Measurements from ENCODE around the gene XPNPEP3. TPM values are rescaled to one million over a fixed set of nuclear protein-coding genes. Genes with fewer than 3 reads are reported as not detected.
A peak's percentile ranks its signal among the peaks of the same experiment; 100 is the strongest.

Gene XPNPEP3
- total RNA-seq, 2 experiments from 2014 or later: 24.4 to 25.5 TPM

DNA sequence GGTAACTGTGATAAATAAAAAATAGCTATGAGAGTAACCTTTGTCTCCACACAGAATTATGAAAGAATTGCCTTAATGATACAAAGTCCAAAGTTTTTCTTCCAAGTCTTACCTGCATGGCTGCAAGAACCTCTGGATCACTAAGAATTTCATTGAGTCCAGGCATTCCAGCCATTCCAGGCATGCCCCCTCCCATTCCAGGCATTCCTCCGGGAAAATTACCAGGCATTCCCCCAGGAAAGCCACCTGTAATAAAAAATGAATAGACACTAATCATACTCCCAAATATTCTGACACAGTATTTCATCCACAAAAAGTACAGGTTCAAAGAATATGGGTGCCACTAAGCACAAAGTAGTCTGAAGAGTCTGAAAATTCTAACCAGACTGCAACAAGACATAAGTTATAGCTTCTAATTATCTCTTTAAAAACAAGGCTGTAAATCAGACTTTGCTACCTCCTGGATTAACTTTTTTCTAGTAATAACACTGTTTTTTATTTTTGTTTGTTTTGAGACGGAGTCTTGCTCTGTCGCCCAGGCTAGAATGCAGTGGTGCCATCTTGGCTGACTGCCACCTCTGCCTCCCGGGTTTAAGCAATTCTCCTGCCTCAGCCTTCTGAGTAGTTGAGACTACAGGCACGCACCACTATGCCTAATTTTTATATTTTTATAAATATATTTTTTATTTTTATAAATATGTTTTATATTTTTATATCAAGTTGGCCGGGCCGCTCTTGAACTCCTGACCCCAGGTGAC is 29.8 kb upstream of the XPNPEP3 start:
- intact Hi-C loops (cut with micrococcal nuclease): no loop called here
- ChIA-PET CTCF (interaction anchor here (1.2 kb wide), 1 partner anchor 144 kb away, joined by 5 read pairs; no protein-coding TSS in a partner anchor), POLR2A (no interaction called here)
- H3K27me3 Mint-ChIP-seq: no peaks in the 10 kb centered on the region
- ATAC-seq (no peak), DNase-seq (no peak)
- no peak overlapping the region for H3K27ac Mint-ChIP-seq
- no peak overlapping the region for H3K4me3 Mint-ChIP-seq
- TF ChIP-seq CTCF (IDR thresholded peaks at IDR 0.05): no peak
- peaks cover 24% of the 10 kb centered on the region for H3K36me3 Mint-ChIP-seq (ENCODE audit: low read depth)
- H3K4me1 Mint-ChIP-seq (ENCODE audit: low read depth): no peaks in the 10 kb centered on the region
- H3K9me3 Mint-ChIP-seq: no peaks in the 10 kb centered on the region

- CTCF ChIA-PET: interaction anchor here (0.6 kb wide), 1 partner anchor 146 kb away, joined by 3 read pairs; no protein-coding TSS in a partner anchor
- TF ChIP-seq CTCF (IDR thresholded peaks at IDR 0.05): no peak
- no peaks in the 10 kb centered on the region for H3K27me3 Mint-ChIP-seq
- H3K4me3 Mint-ChIP-seq: no peak overlapping the region
- H3K27ac Mint-ChIP-seq: no peak overlapping the region
- ATAC-seq: no peak
- intact Hi-C loops (cut with micrococcal nuclease): no loop called here
- H3K9me3 Mint-ChIP-seq: no peaks in the 10 kb centered on the region
- peaks cover 30% of the 10 kb centered on the region for H3K36me3 Mint-ChIP-seq (ENCODE audit: low read depth)
- H3K4me1 Mint-ChIP-seq (ENCODE audit: low read depth): no peaks in the 10 kb centered on the region
- POLR2A ChIA-PET: no interaction called here
- DNase-seq: no peak
Measured at GRCh38 chr22:40829131-40829530, 27.8 kb upstream of the XPNPEP3 start.

- CTCF ChIA-PET: interaction anchor here (2.0 kb wide), 1 partner anchor 17 kb away, joined by 6 read pairs; no protein-coding TSS in a partner anchor
- POLR2A ChIA-PET: interaction anchor here (1.0 kb wide), 1 partner anchor 22 kb away, joined by 3 read pairs; the partner anchor contains the start of gene ST13
- H3K9me3 Mint-ChIP-seq: no peaks in the 10 kb centered on the region
Measured at GRCh38 chr22:40834619-40835018, 22.3 kb upstream of the XPNPEP3 start.

DNA sequence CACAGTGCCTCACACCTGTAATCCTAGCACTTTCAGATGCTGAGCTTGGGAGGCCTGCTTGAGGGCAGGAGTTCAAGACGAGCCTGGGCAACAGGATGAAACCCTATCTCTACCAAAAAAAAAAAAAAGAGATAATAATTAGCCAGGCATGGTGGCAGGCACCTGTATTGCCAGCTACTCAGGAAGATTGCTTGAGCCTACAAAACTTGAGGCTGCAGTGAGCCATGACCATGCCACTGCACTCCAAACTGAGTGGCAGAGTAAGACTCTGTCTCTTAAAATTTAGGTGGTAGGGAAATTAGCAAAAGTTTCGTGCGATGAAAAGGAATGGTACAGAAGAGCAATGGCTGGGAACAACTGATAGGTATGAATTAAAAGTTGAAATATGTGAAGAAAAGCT is 18.5 kb upstream of the XPNPEP3 start:
- H3K27me3 Mint-ChIP-seq: no peaks in the 10 kb centered on the region

More at GRCh38 chr22:40834619-40835018, 22.3 kb upstream of the XPNPEP3 start:
- H3K36me3 Mint-ChIP-seq (ENCODE audit: low read depth): peaks cover 39% of the 10 kb centered on the region
- no peak for DNase-seq
- no peak overlapping the region for H3K4me3 Mint-ChIP-seq
- no peak for ATAC-seq
- intact Hi-C loops (cut with micrococcal nuclease): no loop called here
- H3K27ac Mint-ChIP-seq: no peak overlapping the region
- H3K4me1 Mint-ChIP-seq (ENCODE audit: low read depth): no peaks in the 10 kb centered on the region
- no peaks in the 10 kb centered on the region for H3K27me3 Mint-ChIP-seq
- TF ChIP-seq CTCF (IDR thresholded peaks at IDR 0.05): no peak

More for the DNA sequence above, 18.5 kb upstream of the XPNPEP3 start:
- Mint-ChIP-seq H3K4me3 (no peak overlapping the region), H3K36me3 (ENCODE audit: low read depth) (peaks cover 43% of the 10 kb centered on the region), H3K4me1 (ENCODE audit: low read depth) (peaks cover 8% of the 10 kb centered on the region), H3K27ac (peak overlapping the region; percentile 25), H3K9me3 (no peaks in the 10 kb centered on the region)
- no peak for ATAC-seq
- TF ChIP-seq CTCF (IDR thresholded peaks at IDR 0.05): no peak
- no peak for DNase-seq
- intact Hi-C loops (cut with micrococcal nuclease): no loop called here
- ChIA-PET CTCF (interaction anchor here (0.6 to 1.7 kb wide), 3 partner anchors 18 to 155 kb away, joined by 3 to 4 read pairs (median 3); partner anchors contain the start of gene ST13), POLR2A (no interaction called here)
